ENCODE data around the gene RHOG.
"Not testable (repeated sequence)": the region's sequence is repeated elsewhere in the genome, so short reads cannot be mapped to it uniquely, and the experiment has no call there.

Gene RHOG

DNA sequence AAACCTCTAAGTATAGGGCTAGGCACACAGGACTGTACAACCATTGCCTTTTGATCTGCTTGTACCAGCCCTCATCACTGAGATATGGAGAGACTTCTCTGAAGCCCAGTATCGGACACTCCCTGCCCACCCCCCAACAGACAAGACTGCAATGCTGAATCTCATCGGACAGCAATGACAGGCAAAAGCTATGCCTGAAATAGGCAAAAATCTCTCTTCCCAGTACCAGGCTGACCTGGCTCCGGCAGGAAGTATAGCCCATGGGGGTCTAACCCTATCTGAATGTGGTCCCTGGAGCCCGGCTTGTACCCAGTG is 6.5 kb downstream of the RHOG start:
- DNase-seq (ENCODE audit: low spot score), result no peak

DNA sequence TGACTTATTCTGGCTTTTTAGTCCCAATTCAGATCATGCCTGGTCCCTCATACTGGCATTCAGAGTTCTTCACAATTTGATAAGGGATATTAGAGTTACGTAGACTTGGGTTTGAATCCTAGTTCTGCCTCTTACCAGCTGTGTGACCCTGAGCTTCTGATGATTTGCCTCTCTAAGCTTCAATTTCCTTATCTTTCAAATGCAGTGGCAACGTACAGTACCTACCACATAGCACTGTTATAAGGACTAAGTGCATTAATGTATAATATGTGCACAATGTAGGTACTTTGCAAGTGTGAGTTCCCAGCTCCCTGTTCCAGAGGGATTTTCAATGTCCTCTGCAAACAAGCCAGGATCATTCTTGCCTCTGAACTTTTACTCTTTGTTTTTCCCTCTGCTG is 7.3 kb downstream of the RHOG start:
- DNase-seq (ENCODE audit: low spot score), result no peak

DNA sequence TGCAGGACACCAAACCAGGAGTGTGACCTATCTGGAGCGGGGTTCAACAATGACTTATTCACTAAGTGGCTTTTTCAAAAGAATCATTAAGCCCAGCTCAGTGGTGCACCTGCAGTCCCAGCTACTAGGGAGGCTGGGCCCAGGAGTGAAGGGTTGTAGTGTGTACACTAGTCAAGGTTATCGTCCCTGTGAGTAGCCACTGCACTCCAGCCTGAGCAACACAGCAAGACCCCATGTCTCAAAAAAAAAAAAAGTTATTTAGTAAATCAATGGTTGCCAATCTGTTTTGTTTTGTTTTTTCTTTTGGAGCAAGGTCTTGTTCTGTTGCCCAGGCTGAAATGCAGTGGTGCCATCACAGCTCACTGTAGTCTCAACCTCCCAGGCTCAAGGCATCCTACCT is 7.9 kb downstream of the RHOG start:
- DNase-seq (ENCODE audit: low spot score), result no peak

DNA sequence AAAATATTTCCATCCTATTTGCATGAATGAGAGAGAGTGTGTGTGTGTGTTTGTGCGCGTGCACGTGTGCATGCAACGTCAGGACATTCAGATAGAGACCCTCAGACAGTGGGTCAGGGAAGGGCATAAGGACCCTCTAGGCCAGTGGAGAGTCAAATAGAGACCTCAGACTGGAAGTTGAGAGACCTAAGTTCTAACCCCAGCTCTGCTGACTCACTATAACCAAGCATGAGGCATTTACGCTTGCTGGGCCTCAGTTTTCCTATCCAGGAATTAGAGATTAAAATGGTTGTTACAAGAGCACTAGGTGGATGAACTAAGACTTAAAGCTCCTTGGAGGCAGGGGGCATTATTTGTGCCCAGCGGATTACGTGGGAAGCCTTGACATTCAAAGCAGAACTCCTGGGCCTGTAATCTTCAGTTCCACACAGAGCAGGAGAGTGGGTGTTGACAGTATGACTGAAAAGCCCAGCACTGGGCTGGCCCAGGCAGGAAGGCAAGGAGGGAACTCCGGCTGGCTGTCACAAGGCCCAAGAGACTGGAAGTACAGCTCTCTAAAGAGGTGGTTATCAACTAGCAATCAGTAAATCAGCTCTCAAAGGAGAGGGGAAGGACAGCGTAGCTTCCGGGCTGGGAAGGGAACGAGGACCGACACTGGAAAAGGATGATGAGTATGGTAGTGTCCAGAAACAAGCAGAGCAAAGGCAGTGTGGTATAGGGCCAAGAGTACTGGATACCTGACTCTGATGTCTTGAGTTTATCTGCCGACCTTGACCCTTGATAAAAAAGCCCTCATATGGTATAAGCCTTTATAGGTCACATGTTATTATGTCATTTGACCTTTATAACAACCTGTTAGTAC is 9.2 kb downstream of the RHOG start:
- DNase-seq (ENCODE audit: low spot score), result no peak

DNA sequence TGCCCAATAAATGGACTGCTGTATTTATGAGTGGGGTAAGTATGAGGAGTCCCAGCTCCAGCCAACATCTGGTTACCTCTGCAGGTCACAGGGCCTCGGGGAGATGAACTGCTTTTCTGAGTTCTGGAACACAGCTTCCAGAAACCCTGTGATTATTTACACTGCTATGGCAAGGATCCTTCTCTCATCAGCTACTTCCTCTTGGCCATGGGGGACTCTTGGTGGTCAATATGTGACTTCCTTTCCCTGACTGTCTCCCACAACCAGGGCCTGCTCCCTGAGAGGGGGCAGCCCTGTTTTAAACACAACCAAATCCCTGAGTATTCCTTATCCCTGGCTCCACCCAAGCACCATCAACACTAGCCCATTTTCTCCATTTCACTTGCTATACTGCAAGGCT is 10.0 kb downstream of the RHOG start:
- no peak for DNase-seq (ENCODE audit: low spot score)

DNA sequence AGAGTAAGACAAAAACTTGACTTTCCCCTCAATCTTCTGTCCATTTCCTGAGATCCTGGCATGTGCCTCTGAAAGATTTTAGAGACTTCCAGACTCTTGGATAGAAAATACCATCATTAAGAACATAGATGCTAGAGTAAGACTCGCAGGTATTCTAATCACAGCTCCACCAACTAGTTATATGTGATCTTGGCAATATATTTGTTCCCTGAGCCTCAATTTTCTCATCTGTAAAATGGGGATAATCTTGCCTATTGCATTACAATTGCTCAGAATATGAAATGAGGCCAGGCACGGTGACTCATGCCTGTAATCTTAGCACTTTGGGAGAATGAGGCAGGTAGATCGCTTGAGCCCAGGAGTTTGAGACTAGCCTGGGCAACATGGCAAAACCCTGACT is 10.7 kb downstream of the RHOG start:
- no peak for DNase-seq (ENCODE audit: low spot score)

DNA sequence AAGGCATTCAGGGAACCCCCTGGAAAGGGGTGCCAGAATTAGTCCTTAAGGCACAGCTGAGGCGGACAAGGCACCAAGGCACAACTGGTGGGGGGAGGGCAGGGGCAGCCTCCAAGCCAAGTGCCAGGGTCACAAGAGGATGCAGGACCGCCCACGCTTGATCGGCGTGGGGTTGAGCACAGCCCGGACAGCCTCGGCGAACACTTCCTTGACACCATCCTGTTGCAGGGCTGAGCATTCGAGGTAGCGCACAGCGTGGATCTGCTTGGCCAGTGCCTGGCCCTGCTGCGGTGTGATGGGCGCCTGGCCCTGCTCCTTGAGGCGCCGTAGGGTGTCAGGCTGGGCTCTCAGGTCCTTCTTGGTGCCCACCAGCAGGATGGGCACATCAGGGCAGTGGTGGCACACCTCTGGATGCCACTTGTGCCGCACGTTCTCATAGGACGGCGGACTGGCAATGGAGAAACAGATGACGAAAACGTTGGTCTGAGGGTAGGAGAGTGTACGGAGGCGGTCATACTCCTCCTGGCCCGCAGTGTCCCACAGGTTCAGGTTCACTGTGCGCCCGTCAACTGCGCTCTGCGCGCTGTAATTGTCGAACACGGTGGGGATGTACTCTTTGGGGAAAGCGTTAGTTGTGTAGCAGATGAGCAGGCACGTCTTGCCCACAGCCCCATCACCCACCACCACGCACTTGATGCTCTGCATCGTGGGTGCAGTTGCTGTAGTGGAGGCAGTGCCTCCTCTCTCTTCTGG is 13.1 kb downstream of the RHOG start:
- no peak for DNase-seq (ENCODE audit: low spot score)

DNA sequence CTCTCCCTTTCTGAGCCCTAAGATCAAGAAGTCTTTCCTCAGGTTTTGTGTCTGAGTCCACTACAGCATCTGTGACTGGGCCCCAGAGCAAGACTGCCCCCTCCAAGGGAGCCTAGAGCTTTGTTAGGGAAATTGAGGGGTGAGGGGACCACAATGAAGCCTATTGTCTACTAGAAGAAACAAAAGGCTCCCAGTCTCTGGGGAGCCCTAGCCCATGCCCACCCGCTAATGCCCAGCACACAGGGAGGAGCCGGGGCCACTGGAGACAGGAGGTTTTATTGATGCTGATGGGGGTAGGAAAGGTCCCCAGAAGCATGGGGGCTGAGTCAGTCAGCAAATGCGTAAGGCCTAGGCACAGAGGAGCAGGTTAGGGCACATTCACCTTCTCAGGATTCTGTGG is 14.0 kb downstream of the RHOG start:
- no peak for DNase-seq (ENCODE audit: low spot score)

DNA sequence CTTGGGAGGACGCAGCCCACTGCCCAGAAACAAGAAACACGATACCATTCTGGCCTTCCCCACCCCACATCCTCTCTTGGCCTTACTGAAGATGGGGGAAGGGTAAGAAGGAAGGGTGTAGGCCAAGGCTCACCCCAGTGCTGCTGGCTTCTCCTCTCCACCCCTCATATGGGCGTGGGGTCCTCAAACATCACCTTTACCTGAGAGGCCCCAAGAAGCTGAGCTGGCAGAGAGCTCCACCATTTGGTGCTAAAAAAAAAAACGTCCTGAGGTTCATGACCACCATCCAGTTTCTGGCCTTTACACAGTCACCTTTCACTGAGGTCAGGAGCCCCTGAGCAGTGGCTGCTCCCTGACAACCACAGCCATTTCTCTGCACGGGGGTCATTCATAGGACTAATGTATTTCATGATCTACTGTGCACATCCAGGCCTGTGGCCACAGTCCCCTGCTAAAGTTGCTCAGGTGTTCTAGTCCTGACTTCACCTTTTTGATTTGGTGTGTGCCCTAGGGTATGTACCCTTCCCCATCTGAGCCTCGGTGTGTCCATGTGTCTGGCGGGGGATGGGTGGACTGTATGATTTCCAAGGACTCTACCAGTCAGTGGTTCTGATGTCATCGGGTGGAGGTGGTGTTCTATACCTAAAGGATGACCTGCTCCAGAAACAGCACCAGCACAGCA is 15.1 kb downstream of the RHOG start:
- DNase-seq (ENCODE audit: low spot score), result no peak

DNA sequence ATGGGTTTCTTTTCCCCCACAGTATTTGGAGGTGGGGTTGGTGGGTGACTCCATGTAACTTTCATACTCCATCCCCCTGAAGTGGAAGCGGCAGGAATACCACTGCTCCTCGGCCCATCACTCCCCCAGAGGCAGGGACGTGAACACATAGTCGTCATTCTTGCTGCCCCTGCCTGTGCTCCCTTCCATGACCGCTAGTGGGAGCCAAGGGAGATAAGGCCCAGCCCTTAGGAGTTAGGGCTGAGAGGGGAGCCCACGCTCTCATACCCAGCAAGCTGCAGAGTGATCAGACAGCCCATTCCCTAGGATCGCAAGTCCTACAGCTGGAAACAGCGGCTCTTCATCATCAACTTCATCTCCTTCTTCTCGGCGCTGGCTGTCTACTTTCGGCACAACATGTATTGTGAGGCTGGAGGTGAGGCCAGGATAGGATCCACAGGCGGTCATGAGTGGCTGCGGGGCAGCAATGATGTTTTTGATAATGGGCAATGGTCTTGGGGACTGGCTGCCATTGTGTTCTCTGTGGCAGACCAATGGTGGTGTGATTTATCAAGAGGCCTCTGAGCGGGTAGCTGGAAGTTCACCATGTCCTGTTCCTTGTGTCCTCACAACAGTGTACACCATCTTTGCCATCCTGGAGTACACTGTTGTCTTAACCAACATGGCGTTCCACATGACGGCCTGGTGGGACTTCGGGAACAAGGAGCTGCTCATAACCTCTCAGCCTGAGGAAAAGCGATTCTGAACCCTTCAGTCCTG is 15.9 kb downstream of the RHOG start:
- DNase-seq (ENCODE audit: low spot score), result peak; percentile 74

DNA sequence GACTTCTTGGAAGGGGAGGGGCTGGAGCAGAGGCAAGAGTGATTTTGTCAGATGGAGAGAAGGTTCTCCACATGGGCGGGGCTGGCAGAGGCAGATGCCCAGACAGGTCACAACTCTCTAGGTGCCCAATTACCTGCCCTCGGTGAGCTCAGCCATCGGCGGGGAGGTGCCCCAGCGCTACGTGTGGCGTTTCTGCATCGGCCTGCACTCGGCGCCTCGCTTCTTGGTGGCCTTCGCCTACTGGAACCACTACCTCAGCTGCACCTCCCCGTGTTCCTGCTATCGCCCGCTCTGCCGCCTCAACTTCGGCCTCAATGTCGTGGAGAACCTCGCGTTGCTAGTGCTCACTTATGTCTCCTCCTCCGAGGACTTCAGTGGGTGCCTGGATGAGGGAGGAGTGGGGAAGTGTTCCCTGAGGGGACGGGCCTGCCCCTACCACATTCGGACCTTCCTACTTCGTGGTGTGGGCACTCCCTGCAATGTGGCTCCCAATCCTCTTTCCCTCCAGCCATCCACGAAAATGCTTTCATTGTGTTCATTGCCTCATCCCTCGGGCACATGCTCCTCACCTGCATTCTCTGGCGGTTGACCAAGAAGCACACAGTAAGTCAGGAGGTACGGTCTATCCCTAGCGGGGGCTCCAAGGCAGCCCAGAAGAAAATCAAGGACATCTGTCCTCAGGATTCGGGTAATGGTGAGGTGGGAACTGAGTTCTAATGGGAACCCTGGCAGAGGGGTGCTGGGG is 16.8 kb downstream of the RHOG start:
- no peak for DNase-seq (ENCODE audit: low spot score)

DNA sequence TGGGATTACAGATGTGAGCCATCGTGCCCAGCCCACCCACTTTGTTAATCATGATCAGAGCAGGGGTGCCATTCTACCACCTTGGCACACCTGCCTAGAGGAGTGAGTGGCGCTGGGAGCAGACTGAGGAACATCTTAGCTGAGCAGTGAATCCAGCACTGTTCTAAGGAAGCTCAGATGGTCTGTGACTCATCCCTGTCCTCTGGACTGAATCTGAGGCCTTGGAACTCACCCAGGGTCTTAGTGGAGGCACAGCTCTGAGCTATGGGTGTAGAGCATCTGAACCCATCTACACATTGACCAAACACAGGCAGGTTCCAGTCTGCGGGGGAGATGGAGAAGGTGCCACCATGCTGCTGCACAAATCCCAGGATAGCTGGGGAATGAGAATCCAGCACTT is 17.5 kb downstream of the RHOG start:
- DNase-seq (ENCODE audit: low spot score), result no peak

DNA sequence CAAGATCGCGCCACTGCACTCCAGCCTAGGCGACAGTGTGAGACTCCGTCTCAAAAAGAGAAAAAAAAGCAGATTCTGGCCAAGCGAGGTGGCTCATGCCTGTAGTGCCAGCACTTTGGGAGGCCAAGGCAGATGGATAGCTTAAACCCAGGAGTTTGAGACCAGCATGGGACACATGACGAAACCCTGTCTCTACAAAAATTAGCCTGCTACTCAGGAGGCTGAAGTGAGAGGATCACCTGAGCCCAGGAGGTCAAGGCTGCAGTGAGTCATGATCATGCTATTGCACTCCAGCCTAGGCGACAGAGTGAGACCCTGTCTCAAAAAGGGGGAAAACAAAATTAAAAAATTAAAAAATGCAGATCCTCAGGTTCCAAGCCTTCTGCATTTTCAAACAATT is 18.4 kb downstream of the RHOG start:
- DNase-seq (ENCODE audit: low spot score), result no peak

DNA sequence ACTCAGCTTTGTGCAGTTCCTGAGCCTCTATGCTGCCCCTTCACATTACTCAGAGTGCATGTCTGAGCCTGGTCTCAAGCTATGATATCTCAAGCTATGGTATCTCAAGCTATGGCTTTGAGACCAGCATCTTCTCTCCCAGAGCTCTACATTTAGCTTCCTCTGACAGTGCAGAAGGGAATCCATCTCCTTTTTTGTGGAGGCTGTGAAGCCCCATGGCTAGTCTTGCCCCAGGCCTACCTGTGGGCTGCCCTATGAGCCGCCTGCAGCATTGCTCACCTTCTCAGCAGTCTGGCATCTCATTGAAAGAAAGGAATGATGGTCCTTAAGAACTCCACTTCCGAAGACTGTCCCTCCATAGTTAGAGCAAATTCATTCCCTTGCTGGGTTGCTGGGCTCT is 19.8 kb downstream of the RHOG start:
- no peak for DNase-seq (ENCODE audit: low spot score)

DNA sequence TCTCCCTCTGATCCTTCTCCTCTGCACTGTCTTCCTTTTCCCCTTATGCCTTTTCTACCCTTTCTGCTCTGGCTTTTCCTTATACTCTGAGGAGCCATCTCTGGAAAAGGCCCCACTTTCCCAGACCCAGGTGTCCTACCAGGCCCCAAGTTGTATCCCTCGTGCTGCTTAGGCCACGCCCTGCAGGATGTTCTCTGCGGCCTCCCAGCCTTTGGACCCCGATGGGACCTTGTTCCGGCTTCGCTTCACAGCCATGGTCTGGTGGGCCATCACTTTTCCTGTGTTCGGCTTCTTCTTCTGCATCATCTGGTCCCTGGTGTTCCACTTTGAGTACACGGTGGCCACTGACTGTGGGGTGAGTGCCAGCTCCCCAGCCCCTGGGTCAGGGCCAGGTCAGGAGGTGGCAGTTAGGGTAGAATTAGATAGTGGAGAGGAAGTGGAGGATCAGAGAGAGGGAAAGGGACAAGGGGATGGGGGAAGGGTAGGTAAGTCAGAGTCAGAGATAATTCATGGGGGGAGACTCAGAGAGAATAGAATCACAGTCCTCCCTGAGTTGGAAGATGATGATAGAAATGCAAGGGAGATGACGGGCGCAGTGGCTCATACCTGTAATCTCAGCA is 23.5 kb downstream of the RHOG start:
- no peak for DNase-seq (ENCODE audit: low spot score)

DNA sequence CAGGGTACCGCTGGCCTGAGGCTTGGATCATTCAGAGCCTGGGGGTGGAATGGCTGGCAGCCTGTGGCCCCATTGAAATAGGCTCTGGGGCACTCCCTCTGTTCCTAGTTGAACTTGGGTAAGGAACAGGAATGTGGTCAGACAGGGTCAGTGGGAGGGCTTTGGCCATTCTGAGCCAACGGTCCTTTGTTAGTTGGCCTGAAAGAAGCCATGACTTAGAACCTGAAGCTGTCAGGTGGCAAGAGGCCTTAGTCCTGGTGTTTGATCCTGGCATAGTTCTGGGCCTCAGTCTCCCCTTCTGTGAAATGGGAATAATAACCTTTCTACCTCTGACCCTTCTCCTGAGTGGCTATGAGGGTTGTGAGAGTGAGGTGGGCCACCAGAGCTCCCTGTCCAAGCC is 24.1 kb downstream of the RHOG start:
- DNase-seq (ENCODE audit: low spot score), result no peak

DNA sequence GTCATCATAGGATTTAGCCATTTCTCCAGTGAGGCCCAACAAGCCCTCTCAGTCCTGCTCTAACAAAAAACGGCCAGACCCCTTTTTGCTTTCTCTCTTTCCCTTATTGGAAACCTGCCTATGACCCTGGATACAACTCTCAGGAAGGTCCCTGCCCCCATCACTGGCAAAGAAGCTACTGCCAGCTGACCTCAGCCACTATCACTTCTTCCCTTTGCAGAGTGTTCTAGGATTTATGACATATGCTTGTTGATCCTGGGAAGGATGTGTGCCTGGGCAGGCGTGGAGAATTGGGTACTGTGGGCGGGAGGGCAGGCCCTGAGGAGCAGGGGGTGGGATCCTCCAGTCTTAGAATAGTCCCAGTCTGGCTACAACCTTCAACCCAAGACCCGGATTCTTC is 24.9 kb downstream of the RHOG start:
- DNase-seq (ENCODE audit: low spot score), result no peak

DNA sequence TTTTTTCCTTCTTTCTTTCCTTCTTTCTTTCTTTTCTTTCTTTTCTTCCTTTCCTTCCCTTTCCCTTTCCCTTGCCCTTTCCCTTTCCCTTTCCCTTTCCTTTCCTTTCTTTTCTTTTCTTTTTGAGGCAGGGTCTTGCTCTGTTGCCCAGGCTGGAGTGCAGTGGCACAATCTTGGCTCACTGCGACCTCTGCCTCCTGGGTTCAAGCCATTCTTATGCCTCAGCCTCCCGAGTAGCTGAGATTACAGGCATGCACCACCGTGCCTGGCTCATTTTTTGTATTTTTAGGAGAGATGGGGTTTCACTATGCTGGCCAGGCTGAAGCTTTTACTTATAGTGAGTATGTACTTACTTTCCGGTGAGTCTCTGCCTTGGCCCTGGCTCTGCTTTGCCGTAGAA is 25.9 kb downstream of the RHOG start:
- DNase-seq (ENCODE audit: low spot score), result not testable (repeated sequence)

DNA sequence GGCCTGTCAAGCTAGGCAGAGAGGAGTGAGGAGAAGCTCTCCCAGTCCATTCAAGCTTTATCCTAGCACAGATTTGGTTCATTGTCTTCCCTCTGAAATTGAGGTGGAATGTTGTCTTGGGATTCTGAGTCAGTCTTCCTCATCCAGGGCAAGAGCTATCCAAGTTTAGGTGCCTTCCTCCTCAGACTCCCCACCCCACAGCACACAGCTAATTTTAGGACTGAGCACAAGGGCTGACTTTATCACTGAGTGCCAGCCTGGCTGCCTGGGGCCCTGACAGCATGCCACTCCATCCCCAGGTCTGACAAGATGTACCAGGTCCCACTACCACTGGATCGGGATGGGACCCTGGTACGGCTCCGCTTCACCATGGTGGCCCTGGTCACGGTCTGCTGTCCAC is 29.8 kb downstream of the RHOG start:
- no peak for DNase-seq (ENCODE audit: low spot score)

DNA sequence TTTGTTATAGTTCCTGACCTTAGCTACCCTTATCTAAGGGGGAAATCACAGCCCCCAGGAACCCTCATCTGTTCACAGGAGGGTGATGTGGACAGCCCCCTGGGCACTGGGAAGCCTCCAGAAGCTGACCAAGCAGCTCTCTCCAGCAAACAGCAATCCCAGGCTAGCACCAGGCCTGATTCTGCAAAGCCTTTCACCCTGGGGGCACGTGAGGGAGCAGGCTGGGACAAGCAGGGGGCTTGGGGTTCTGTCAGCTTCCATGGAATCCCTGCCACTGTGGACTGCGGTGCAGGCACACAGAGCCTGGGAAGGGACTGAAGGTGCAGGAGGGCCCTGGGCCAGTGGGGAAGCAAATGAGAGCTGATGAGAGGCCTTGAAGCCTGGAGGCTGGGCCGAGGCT is 30.3 kb downstream of the RHOG start:
- no peak for DNase-seq (ENCODE audit: low spot score)

DNA sequence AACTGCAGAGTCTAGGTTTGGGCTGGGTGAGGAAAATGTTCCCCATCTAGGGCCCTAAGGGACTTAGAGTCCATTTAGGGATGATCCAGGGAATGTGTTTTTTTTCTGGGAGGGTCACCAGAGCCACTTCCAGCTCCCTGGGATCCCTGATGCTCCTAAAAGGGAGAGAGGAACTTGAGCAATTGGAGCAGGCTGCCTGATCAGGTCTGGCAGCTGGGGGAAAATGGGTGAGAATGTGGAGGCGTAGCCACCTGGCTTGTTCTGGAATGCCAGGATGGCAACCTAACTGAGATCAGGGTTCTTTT is 31.2 kb downstream of the RHOG start:
- no peak for DNase-seq (ENCODE audit: low spot score)

Data from cerebellar cortex (tissue), 1 donor.